Esophagus muscularis mucosa (tissue), 3 donors: ENCODE results near the gene GALNT13.

ENCODE experiments used
- CTCF ChIP-seq, 3 experiments: fragments of 200-600 bp in 2 of 3; fragments of 450-650 bp in 1 of 3; sonication (generic) in 2 of 3; IDR thresholded peaks; one replicate each; pipeline ENCODE4 v1.5.1; 2017 to 2019; ENCODE audit warnings: antibody characterized with exemption in 3 of 3, mild to moderate bottlenecking in 2 of 3, moderate library complexity in 1 of 3
- EP300 ChIP-seq: sonication (generic); formaldehyde crosslinking; IDR thresholded peaks from one replicate; pipeline ENCODE4 v1.6.1; 2017; ENCODE audit warnings: antibody characterized with exemption

- TF ChIP-seq CTCF (IDR thresholded peaks at IDR 0.05) (no peak), EP300 (no peak)
Observed at GRCh38 chr2:154403242-154403790, 531.6 kb downstream of the GALNT13 start.
